GM19043 (cell line): ENCODE data around the gene DIO2.

ENCODE experiments used
- ATAC-seq: cut with Tn5 transposase; IDR thresholded peaks from one replicate; pipeline ENCODE4 v1.9.1; 2021; ENCODE audit warnings: low read depth; ENCODE audit not compliant: unreplicated experiment

Gene DIO2

GRCh38 chr14:80211153-80212022 lies at the start of gene DIO2:
Gene DIO2, minus strand, starts transcription at chr14:80211504. Its CDS starts 32 bp downstream, at chr14:80211472.
- ATAC-seq: no peak

- no peak for ATAC-seq
Measured at GRCh38 chr14:80260645-80261044, 49.3 kb upstream of the DIO2 start.

DNA sequence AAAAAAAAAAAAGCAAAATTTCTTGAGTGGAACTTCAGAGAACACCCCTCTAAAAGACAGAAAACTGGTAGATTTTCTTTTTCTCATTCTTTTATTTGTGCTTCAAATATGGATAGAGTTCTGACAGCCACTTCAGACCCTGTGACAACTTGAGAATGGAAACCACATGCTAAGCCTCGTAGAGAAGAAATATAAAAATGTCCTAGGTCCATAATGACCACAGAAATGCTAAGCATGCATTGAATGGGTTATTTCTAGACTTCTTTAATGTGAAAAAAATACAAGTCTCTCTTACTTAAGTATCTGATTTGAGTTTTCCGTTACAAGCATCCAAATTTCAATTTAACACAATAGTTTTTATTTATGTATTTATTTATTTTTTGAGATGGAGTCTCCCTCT lies 28.3 kb upstream of the DIO2 start:
- no peak for ATAC-seq

DNA sequence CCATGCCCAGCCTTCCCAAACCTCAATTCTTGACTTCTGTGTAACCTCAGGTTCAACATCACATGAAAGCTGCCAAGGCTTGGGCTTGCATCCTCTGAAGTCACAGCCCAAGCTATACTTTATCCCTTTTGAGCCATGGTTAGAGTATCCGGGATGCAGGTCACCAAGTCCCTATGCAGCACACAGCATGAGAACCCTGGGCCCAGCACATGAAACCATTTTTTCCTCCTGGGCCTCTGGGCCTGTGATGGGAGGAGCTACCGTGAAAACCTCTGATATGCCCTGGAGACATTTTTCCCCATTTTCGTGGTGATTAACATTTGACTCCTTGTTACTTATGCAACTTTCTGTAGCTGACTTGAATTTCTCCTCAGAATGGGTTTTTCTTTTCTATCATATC lies 25.8 kb upstream of the DIO2 start:
- ATAC-seq: no peak

- no peak for ATAC-seq
Measured at GRCh38 chr14:80233470-80234089, 22.3 kb upstream of the DIO2 start.

GRCh38 chr14:80231702-80232101 lies 20.4 kb upstream of the DIO2 start:
- no peak for ATAC-seq

GRCh38 chr14:80223696-80224465 lies 12.6 kb upstream of the DIO2 start:
- no peak for ATAC-seq

GRCh38 chr14:80216818-80217217 lies 5.5 kb upstream of the DIO2 start:
- no peak for ATAC-seq

- no peak for ATAC-seq
Measured at GRCh38 chr14:80215756-80216581, 4.7 kb upstream of the DIO2 start.

GRCh38 chr14:80215081-80215480 lies 3.8 kb upstream of the DIO2 start:
- ATAC-seq: no peak

- ATAC-seq: no peak
Measured at GRCh38 chr14:80213602-80214001, 2.3 kb upstream of the DIO2 start.

DNA sequence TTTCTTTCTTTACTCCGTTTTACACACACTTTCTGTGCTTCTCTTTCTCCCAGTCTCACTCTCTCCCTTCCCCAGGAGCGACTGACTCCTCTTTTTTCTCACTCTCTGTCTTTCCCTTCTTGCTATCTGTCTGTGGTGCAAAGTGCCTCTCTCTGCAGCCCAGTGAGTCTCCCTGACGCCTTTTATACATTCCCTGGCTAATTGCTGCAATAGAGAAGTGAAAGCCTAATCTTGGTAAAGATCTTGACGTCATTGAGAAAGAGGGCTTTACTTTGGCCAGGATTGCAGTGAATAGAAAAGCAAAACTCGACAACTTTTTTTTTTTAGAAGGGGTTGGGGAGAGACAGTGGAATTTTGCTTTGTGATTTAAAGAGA lies 706 bp upstream of the DIO2 start:
- ATAC-seq: no peak

GRCh38 chr14:80208461-80208860 lies 2.8 kb downstream of the DIO2 start:
- no peak for ATAC-seq

DNA sequence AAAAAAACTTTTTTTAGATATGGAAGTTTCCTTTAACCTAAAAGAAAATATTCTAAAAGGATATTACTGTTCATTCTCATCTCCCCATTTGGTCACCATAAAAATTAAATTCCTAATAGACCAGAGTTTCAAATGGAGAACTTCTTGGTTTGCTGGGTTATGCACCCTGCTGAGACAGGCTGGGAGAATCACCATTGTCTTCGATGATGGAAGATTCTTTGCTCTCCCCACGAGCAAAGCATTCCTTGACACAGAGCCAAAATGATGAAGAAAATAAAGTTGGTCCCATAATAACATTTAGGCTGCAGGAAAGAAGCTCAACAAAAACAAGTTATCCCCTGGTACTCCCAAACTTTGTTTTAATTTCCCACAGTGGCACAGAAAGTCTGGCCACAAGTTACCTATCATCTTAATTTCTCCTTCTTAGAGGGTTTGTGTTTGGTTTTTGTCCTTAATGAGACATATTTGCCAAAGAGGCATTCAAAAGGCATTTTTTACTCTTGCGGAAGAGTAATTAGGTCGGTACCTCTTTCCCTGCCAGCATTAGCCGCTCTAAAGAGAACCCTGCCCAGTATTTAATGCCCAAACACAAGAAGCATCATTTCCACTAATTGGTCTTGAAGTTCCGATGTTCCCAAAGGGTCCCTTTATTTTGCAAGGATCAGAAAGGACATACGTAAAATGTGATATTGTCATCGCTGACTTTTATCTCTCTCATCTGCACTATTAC lies 4.8 kb downstream of the DIO2 start:
- no peak for ATAC-seq

DNA sequence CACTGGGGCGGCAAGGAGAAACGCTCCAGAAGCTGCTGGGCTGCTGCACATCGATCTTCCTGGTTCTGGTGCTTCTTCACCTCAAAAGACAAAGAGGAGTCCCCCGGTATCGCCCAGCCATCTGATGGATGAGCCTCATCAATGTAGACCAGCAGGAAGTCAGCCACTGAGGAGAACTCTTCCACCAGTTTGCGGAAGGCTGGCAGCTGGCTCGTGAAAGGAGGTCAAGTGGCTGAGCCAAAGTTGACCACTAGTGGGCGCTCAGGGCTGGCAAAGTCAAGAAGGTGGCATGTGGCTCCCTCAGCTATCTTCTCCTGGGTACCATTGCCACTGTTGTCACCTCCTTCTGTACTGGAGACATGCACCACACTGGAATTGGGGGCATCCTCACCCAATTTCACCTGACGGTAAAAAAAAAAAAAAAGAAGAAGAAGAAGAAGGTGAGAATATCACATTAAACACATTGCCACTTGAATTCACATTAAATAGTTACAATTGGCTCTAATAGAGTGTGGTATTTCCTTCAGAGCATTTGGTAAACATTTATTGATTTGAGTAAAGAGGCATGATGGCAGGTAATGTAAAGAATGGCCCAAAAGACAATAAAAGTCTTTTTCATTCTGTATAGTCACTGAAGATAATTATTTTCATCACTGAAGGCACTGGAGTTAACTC lies 8.3 kb downstream of the DIO2 start:
- ATAC-seq: no peak

DNA sequence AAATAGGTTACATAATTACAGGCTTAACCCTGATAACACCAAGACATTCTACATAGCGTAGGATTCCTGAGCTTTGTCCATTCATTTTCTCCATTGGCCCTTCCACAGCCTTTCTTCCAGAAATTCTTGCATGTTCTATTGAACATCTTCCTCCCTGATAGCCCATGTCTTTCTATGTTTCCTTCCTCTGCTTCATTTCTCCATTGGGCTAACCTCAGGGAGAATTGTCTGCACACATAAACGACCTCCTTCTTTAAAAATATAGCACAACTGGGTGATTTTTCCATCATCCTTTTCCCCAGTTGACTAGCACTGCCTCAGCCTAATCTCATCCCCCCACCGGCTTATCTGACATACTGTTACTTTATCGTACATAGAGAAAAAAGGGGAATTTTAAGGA lies 11.2 kb downstream of the DIO2 start:
- no peak for ATAC-seq

- ATAC-seq: no peak
Measured at GRCh38 chr14:80188571-80188970, 22.7 kb downstream of the DIO2 start.

GRCh38 chr14:80186301-80186800 lies 25.0 kb downstream of the DIO2 start:
- no peak for ATAC-seq

- ATAC-seq: no peak
Measured at GRCh38 chr14:80176893-80177292, 34.4 kb downstream of the DIO2 start.
